Hepatocyte (in vitro differentiated cells): Measurements from ENCODE around the gene PPM1H.

Experiments used
- CTCF ChIP-seq: fragments of 200-600 bp; sonication (generic); IDR thresholded peaks from 2 replicates; pipeline ENCODE4 v1.5.1; 2016; ENCODE audit warnings: antibody characterized with exemption, mild to moderate bottlenecking; ENCODE audit not compliant: poor library complexity
- EZH2 ChIP-seq: fragments of 200-600 bp; sonication (generic); IDR thresholded peaks from 2 replicates; pipeline ENCODE4 v1.6.1; 2016; ENCODE audit warnings: antibody characterized with exemption, mild to moderate bottlenecking, borderline replicate concordance

- TF ChIP-seq EZH2 (no peak), CTCF (no peak)
Measured at GRCh38 chr12:62604871-62605270, 330.1 kb downstream of the PPM1H start.
